OCI-LY7 (cell line): ENCODE data around the gene GRIA4. TPM values are rescaled to one million over a fixed set of nuclear protein-coding genes. Genes with fewer than 3 reads are reported as not detected.

Experiments used
- BruUV-seq: library from RNA; stranded (reverse); fragments of 400-500 nt; replicated peaks from 2 replicates; lab custom pipeline; 2021; lab: Mats Ljungman, UMichigan
- CTCF ChIA-PET: fragments of 300-600 bp; sonication (Branson Sonifier 250); formaldehyde crosslinking; loops from one replicate; lab custom pipeline; 2022; ENCODE audit warnings: antibody characterized with exemption; ENCODE audit not compliant: unreplicated experiment; lab: Charles Lee
- POLR2A ChIA-PET: fragments of 300-600 bp; sonication (Branson Sonifier 250); formaldehyde crosslinking; loops from one replicate; lab custom pipeline; 2022; ENCODE audit warnings: antibody characterized with exemption; lab: Charles Lee
- DNase-seq: peaks from one replicate; pipeline ENCODE4 v3.0.0-alpha.2; 2015; ENCODE audit warnings: low spot score
- H2AFZ ChIP-seq: fragments of 200-600 bp; sonication (generic), shearing (Covaris generic); 2 replicates; pipeline ENCODE4 v1.6.1; 2014; ENCODE audit warnings: mild to moderate bottlenecking, antibody characterized with exemption, low read length, moderate library complexity
- H3K27ac ChIP-seq: fragments of 200-600 bp; sonication (generic); 2 replicates; pipeline ENCODE4 v1.5.1; 2014; ENCODE audit warnings: mixed run types, low read depth, mild to moderate bottlenecking, moderate library complexity, low read length, inconsistent platforms; ENCODE audit not compliant: poor library complexity, severe bottlenecking
- H3K36me3 ChIP-seq: fragments of 200-600 bp; sonication (generic); 2 replicates; pipeline ENCODE4 v1.6.1; 2014; ENCODE audit warnings: mild to moderate bottlenecking, antibody characterized with exemption, low read length, moderate library complexity, mixed read lengths; ENCODE audit not compliant: insufficient read depth
- H3K4me1 ChIP-seq: fragments of 200-600 bp; sonication (generic); 2 replicates; pipeline ENCODE4 v1.5.1; 2014; ENCODE audit warnings: mild to moderate bottlenecking, low read length; ENCODE audit not compliant: insufficient read depth, poor library complexity, severe bottlenecking
- H3K4me2 ChIP-seq: fragments of 200-600 bp; sonication (generic); 2 replicates; pipeline ENCODE4 v1.6.1; 2014; ENCODE audit warnings: mild to moderate bottlenecking, low read length
- H3K4me3 ChIP-seq: fragments of 200-600 bp; sonication (generic); 2 replicates; pipeline ENCODE4 v1.5.1; 2014; ENCODE audit warnings: mild to moderate bottlenecking, low read depth, low read length; ENCODE audit not compliant: poor library complexity, severe bottlenecking
- H3K79me2 ChIP-seq: fragments of 200-600 bp; sonication (generic); 2 replicates; pipeline ENCODE4 v1.6.1; 2016; ENCODE audit warnings: low read depth, mild to moderate bottlenecking, low read length, moderate library complexity, mixed read lengths; ENCODE audit not compliant: insufficient read depth
- H3K9me2 ChIP-seq: fragments of 200-600 bp; sonication (generic); 2 replicates; pipeline ENCODE4 v1.6.1; 2016; ENCODE audit warnings: mild to moderate bottlenecking, low read length, mixed read lengths; ENCODE audit not compliant: insufficient read depth
- H3K9me3 ChIP-seq: fragments of 200-600 bp; sonication (generic); 2 replicates; pipeline ENCODE4 v1.6.1; 2014; ENCODE audit warnings: mild to moderate bottlenecking, mixed run types, low read length, mixed read lengths
- H4K20me1 ChIP-seq: fragments of 200-600 bp; sonication (generic); 2 replicates; pipeline ENCODE4 v1.6.1; 2014; ENCODE audit warnings: mild to moderate bottlenecking, antibody characterized with exemption, low read length, moderate library complexity, mixed read lengths; ENCODE audit not compliant: insufficient read depth
- CTCF ChIP-seq: fragments of 200-600 bp; sonication (generic); conservative IDR thresholded peaks from 2 replicates; pipeline ENCODE4 v1.5.1; 2014; ENCODE audit warnings: mild to moderate bottlenecking, antibody characterized with exemption, low read length, moderate library complexity, mixed read lengths
- EZH2phosphoT487 ChIP-seq: fragments of 200-600 bp; sonication (generic); IDR thresholded peaks from 2 replicates; pipeline ENCODE4 v1.6.1; 2018; ENCODE audit warnings: low read depth, borderline replicate concordance, mild to moderate bottlenecking, mixed run types, antibody characterized with exemption, low read length, moderate library complexity, mixed read lengths
- intact Hi-C: fragments of 100-400 bp; cut with micrococcal nuclease; formaldehyde crosslinking; loops from one replicate; pipeline ENCODE4 v1.10.0; 2022; ENCODE audit not compliant: unreplicated experiment
- total RNA-seq, 2 experiments: library from RNA; depleted of rRNA in 1 of 2; stranded (reverse); fragments of >200 nt in 1 of 2; shearing (Covaris generic) in 1 of 2; gene quantifications; 2 replicates each; pipeline ENCODE4 v1.2.3, GENCODE V29; 2014 to 2022

Gene GRIA4
- total RNA-seq, 2 experiments from 2014 or later = not detected

- Histone ChIP-seq H2AFZ (no peak overlapping the region), H3K4me1 (no peaks in the 10 kb centered on the region), H4K20me1 (no peaks in the 10 kb centered on the region), H3K4me3 (no peak overlapping the region), H3K27ac (no peak overlapping the region), H3K9me3 (no peaks in the 10 kb centered on the region), H3K9me2 (no peaks in the 10 kb centered on the region), H3K4me2 (no peak overlapping the region), H3K79me2 (no peaks in the 10 kb centered on the region), H3K36me3 (no peaks in the 10 kb centered on the region)
- BruUV-seq = no TSS peak
- intact Hi-C loops = no loop called here
- TF ChIP-seq CTCF (no peak), EZH2phosphoT487 (no peak)
- no peak for DNase-seq
- CTCF ChIA-PET = no interaction called here
- POLR2A ChIA-PET = interaction anchor here (0.6 kb wide), 1 partner anchor 15 kb away, joined by 3 read pairs; no protein-coding TSS in a partner anchor
These were observed 3.3 kb downstream of the GRIA4 start for GRCh38 chr11:105613183-105613582.

GRCh38 chr11:105618343-105618955 is 8.6 kb downstream of the GRIA4 start:
- H3K4me3 ChIP-seq = no peak overlapping the region
- BruUV-seq = no TSS peak
- H2AFZ ChIP-seq = no peak overlapping the region
- H3K4me1 ChIP-seq = no peaks in the 10 kb centered on the region
- CTCF ChIA-PET = no interaction called here
- no peaks in the 10 kb centered on the region for H4K20me1 ChIP-seq
- no peak for DNase-seq
- no peaks in the 10 kb centered on the region for H3K79me2 ChIP-seq
- H3K9me3 ChIP-seq = no peaks in the 10 kb centered on the region
- no peaks in the 10 kb centered on the region for H3K9me2 ChIP-seq
- intact Hi-C loops = no loop called here
- TF ChIP-seq CTCF (no peak), EZH2phosphoT487 (no peak)
- POLR2A ChIA-PET = no interaction called here
- no peaks in the 10 kb centered on the region for H3K36me3 ChIP-seq
- H3K27ac ChIP-seq = no peak overlapping the region
- H3K4me2 ChIP-seq = no peak overlapping the region

- BruUV-seq = no TSS peak
- POLR2A ChIA-PET = no interaction called here
- no peaks in the 10 kb centered on the region for H3K9me2 ChIP-seq
- no peaks in the 10 kb centered on the region for H3K79me2 ChIP-seq
- no peaks in the 10 kb centered on the region for H4K20me1 ChIP-seq
- TF ChIP-seq EZH2phosphoT487 = no peak
- no peak for TF ChIP-seq CTCF
- no peaks in the 10 kb centered on the region for H3K9me3 ChIP-seq
- no peaks in the 10 kb centered on the region for H3K36me3 ChIP-seq
- H3K4me3 ChIP-seq = no peak overlapping the region
- intact Hi-C loops = no loop called here
- CTCF ChIA-PET = no interaction called here
- H3K4me2 ChIP-seq = no peak overlapping the region
- H2AFZ ChIP-seq = no peak overlapping the region
- DNase-seq = no peak
- no peak overlapping the region for H3K27ac ChIP-seq
- H3K4me1 ChIP-seq = no peaks in the 10 kb centered on the region
These were observed 9.7 kb downstream of the GRIA4 start for GRCh38 chr11:105619556-105619955.
